NCI-H2196 (cell line): ENCODE measurements around the gene CACNA1H.
"Not testable (repeated sequence)": the region's sequence is repeated elsewhere in the genome, so short reads cannot be mapped to it uniquely, and the experiment has no call there.

Experiments used
- DNase-seq: peaks from one replicate; lab custom pipeline; 2025; ENCODE audit not compliant: unreplicated experiment; lab: John Stamatoyannopoulos, UW

Gene CACNA1H

GRCh38 chr16:1262210-1262845 is 109.4 kb downstream of the CACNA1H start:
- no peak for DNase-seq

- no peak for DNase-seq
These were observed 109.9 kb downstream of the CACNA1H start for GRCh38 chr16:1262846-1263221.

GRCh38 chr16:1263591-1264344 is 110.9 kb downstream of the CACNA1H start:
- DNase-seq = no peak

- DNase-seq = no peak
These were observed 111.6 kb downstream of the CACNA1H start for GRCh38 chr16:1264345-1265089.

GRCh38 chr16:1265090-1265630 is 112.3 kb downstream of the CACNA1H start:
- no peak for DNase-seq

GRCh38 chr16:1265826-1266225 is 112.9 kb downstream of the CACNA1H start:
- no peak for DNase-seq

GRCh38 chr16:1269418-1269817 is 116.5 kb downstream of the CACNA1H start:
- DNase-seq = not testable (repeated sequence)

- no peak for DNase-seq
These were observed 118.4 kb downstream of the CACNA1H start for GRCh38 chr16:1271380-1271723.
